RWPE1 (cell line): ENCODE measurements around the gene INPP1.

ENCODE experiments used
- CTCF ChIA-PET: fragments of 350-600 bp; sonication (Branson Sonifier 250); formaldehyde crosslinking; extraction: SDS; loops from one replicate; lab custom pipeline; 2021; lab: Yijun Ruan, JAX
- POLR2A ChIA-PET: fragments of 400-600 bp; formaldehyde crosslinking; extraction: SDS; loops from one replicate; lab custom pipeline; 2020; ENCODE audit warnings: antibody characterized with exemption; ENCODE audit not compliant: low non-redundant PET; lab: Yijun Ruan, JAX
- DNase-seq: peaks from one replicate; pipeline ENCODE4 v3.0.0; 2012; ENCODE audit warnings: low spot score
- H3K27ac ChIP-seq: fragments of 450-650 bp; 2 replicates; pipeline ENCODE4 v1.5.1; 2017
- TF ChIP-seq, protein P1 (sequence below): fragments of 450-650 bp; conservative IDR thresholded peaks from 2 replicates; pipeline ENCODE4 v1.5.1; 2017; ENCODE audit warnings: low read depth, mild to moderate bottlenecking

INPP1 gene

DNA sequence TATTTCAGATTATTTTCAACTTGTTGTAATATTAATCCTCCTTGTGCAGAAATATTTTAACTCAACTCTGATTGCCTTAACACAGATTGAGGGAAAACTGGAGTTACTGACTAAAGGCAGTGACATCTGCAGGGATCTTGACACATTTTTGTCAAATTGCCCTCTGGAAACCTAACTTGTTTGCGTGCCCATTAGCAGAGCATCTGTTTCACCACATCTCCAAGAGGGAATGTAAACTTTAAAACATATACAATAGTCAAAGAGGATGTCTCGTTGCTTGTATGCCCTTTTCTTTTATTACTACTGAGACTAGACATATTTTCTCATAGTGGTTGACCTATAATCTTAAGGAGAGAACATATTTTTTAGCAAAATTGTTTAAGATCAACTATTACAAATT, 14.2 kb downstream of the INPP1 start:
- ChIA-PET POLR2A (no interaction called here), CTCF (interaction anchor here (0.6 to 0.7 kb wide), 2 partner anchors 37 to 176 kb away, joined by 3 to 4 read pairs; no protein-coding TSS in a partner anchor)
- H3K27ac ChIP-seq, result peak overlapping the region; percentile 89

DNA sequence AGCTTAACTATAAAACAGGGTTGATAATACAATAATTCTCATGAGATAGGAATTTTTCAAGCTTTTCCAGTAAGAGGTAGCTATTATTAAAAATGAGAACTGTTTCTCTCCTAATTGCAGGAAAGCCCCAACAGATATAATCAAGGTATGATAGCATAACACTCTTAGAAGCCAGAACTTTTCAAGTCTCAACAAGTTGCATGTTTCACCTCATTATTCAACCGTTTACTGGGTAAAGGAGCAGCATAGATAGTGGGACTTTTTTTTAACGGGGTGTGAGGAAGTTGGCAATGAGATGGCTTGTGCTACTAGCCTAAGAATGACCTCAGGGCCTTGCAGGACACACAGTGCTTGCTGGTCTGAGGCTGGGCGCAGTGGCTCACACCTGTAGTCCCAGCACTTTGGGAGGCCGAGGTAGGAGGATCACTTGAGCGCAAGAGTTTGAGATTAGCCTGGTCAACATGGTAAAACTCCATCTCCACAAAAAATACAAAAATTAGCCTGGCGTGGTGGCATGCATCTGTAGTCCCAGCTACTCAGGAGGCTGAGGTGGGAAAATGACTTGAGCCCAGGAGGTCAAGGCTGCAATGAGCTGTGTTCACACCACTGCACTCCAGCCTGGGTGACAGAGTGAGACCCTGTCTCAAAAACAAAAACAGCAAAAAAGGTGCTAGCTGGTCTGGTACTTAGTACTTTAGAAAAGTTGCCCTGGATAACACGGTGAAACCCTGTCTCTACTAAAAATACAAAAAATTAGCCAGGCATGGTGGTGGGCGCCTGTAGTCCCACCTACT, 15.5 kb downstream of the INPP1 start:
- CTCF ChIA-PET, result interaction anchor here (0.6 kb wide), 2 partner anchors 9 to 568 kb away, joined by 3 to 7 read pairs; no protein-coding TSS in a partner anchor
- POLR2A ChIA-PET, result interaction anchor here (0.7 kb wide), 1 partner anchor 39 kb away, joined by 3 read pairs; the partner anchor contains the start of gene HIBCH
- peak overlapping the region; percentile 89 for H3K27ac ChIP-seq
- peak; percentile 69 for DNase-seq

More for the DNA sequence above, 14.2 kb downstream of the INPP1 start:
- TF ChIP-seq, protein P1, sequence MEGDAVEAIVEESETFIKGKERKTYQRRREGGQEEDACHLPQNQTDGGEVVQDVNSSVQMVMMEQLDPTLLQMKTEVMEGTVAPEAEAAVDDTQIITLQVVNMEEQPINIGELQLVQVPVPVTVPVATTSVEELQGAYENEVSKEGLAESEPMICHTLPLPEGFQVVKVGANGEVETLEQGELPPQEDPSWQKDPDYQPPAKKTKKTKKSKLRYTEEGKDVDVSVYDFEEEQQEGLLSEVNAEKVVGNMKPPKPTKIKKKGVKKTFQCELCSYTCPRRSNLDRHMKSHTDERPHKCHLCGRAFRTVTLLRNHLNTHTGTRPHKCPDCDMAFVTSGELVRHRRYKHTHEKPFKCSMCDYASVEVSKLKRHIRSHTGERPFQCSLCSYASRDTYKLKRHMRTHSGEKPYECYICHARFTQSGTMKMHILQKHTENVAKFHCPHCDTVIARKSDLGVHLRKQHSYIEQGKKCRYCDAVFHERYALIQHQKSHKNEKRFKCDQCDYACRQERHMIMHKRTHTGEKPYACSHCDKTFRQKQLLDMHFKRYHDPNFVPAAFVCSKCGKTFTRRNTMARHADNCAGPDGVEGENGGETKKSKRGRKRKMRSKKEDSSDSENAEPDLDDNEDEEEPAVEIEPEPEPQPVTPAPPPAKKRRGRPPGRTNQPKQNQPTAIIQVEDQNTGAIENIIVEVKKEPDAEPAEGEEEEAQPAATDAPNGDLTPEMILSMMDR, result no peak
- DNase-seq, result no peak

DNA sequence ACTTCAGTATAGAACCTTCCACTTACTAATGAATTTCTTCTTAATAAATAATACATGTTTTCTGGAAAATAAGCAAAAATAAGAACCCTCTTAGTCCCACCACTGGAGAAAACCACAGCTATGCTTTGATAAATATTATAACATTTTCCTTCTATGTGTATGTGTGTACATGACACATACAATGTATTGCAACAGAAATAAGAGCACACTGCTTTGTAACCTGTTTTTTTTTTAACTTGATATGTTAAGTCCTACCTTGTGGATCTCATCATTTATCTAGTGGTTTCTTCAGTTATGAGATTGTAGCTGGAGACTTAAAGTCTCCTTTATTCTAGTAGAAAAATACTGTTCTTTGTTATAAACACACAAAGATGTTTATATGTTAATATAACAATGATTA, 17.2 kb downstream of the INPP1 start:
- DNase-seq, result no peak
- TF ChIP-seq, protein P1, result no peak
- H3K27ac ChIP-seq, result no peak overlapping the region
- CTCF ChIA-PET, result no interaction called here
- POLR2A ChIA-PET, result no interaction called here

DNA sequence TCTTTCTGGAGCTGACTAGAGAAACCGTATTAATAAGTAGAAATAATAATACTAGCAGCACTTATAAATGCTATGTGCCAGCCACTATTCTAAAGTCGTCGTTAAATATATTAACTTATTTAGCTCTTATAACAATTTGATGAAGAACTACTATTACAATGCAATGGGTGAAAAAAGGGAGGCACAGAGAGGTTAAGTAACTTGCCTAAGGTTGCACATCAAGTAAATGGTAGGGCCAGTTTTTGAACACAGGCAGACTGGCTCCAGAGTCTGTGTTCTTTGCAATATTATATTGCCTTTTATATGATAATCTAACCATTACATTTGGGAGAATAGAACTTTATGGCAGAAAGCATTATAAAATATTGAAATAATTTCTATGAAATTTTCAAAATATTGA, 17.6 kb downstream of the INPP1 start:
- no peak overlapping the region for H3K27ac ChIP-seq
- ChIA-PET CTCF (no interaction called here), POLR2A (no interaction called here)
- no peak for DNase-seq
- TF ChIP-seq, protein P1, result no peak

DNA sequence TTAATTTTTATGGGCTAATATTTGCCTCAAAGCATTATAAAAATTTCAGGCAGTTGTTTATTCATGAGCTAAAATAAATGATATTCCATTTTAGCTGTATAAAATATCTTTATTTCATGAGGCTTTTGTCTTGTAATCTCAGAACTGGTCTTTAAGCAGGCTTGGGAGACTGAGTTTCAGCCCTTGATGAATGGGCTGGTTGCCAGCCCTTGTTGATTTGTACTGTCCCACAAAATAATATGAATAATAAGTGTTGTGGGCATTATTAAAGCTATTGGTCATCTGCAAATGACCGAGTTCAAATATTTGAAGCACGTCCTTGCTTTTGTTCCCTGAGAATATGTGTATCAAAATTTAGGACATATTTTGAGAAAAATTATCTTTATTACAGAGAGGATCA, 18.2 kb downstream of the INPP1 start:
- no peak overlapping the region for H3K27ac ChIP-seq
- CTCF ChIA-PET, result no interaction called here
- TF ChIP-seq, protein P1, result no peak
- POLR2A ChIA-PET, result no interaction called here
- no peak for DNase-seq

DNA sequence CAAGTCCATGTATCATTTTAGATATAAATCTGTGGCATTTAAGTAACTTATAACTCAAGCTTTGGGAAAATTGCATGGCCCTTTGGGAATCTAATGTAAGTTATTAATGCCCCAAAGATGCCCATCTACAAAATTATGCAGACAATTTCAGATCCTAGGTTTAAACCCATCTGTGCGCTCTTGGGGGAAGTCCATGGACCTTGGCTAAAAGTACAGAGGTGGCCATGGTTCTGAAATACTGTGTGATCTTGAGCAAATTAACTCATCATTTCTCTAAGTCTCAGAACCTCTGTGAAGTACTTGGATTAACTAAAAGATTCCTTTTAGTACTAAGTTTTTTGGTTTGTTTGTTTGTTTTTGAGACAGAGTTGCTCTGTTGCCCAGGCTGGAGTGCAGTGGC, 19.5 kb downstream of the INPP1 start:
- ChIA-PET CTCF (no interaction called here), POLR2A (no interaction called here)
- H3K27ac ChIP-seq, result no peak overlapping the region
- no peak for DNase-seq
- TF ChIP-seq, protein P1, result no peak
